ENCODE data around the gene ZBTB5.
A peak's percentile ranks its signal among the peaks of the same experiment; 100 is the strongest.
"Not testable (repeated sequence)": the region's sequence is repeated elsewhere in the genome, so short reads cannot be mapped to it uniquely, and the experiment has no call there.

Gene ZBTB5

GRCh38 chr9:37465249-37466036 is at the start of gene ZBTB5:
Gene ZBTB5, minus strand, starts transcription at chr9:37465450. Its CDS starts 22,899 bp downstream, at chr9:37442551.
- peak; percentile 95 to 98 (median 96) for DNase-seq

- DNase-seq, result no peak
These were observed 49.7 kb upstream of the ZBTB5 start for GRCh38 chr9:37514999-37515398.

DNA sequence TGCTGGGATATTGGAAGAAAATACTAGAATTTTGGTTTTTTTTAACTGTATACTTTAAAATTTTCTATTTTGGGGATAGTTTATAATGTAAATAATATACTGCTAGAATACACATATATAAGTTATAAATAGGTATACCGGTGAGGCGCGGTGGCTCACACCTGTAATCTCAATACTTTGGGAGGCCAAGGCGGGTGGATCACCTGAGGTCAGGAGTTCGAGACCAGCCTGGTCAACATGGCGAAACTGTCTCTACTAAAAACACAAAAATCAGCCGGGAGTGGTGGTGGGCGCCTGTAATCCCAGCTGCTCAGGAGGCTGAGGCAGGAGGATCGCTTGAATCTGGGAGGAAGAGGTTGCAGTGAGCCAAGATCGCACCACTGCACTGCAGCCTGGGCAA is 49.2 kb upstream of the ZBTB5 start:
- DNase-seq, result not testable (repeated sequence)

GRCh38 chr9:37512437-37512836 is 47.2 kb upstream of the ZBTB5 start:
- DNase-seq, result no peak

GRCh38 chr9:37511016-37512010 is 46.1 kb upstream of the ZBTB5 start:
- DNase-seq, result no peak

DNA sequence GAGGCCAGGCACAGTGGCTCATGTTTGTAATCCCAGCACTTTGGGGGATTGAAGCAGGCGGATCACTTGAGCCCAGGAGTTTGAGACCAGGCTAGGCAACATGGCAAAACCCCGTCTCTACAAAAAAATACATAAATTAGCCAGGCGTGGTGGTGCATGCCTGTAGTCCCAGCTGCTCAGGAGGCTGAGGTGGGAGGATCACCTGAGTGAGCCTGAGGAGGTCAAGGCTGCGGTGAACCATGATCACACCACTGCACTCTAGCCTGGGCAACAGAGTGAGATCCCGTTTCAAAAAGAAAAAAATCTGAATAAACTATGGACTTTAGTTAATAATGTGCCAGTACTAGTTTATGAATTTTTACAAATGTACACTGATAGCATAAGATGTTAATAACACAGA is 44.8 kb upstream of the ZBTB5 start:
- not testable (repeated sequence) for DNase-seq

GRCh38 chr9:37509536-37509935 is 44.3 kb upstream of the ZBTB5 start:
- DNase-seq, result no peak

GRCh38 chr9:37508834-37509206 is 43.6 kb upstream of the ZBTB5 start:
- DNase-seq, result no peak

- no peak for DNase-seq
These were observed 43.0 kb upstream of the ZBTB5 start for GRCh38 chr9:37508135-37508833.

DNA sequence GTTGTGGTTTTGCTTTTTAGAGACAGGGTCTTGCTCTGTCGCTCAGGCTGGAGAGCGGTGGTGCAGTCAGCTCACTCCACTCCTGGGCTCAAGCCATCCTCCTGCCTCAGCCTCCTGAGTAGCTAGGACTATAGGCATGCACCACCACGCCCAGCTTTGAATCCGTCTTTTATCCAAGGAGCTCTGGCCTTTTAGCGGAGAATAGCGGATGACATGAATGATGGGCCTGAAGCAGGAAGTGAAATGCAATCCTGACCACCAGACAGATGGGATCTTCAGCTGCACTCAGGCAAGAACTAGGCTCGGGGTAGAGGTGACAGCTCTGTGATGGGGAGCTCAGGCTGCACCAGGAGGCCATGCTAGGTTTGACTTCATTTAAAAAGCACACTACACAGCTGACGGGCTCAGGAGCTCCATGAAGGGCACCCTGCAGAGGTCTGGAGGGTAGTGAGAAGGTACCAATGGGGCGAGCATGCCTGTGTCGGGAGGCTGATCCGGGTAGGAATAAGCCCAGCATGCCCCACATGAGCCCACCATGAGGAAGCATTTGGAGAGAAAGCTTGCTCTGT is 42.4 kb upstream of the ZBTB5 start:
- DNase-seq, result no peak

DNA sequence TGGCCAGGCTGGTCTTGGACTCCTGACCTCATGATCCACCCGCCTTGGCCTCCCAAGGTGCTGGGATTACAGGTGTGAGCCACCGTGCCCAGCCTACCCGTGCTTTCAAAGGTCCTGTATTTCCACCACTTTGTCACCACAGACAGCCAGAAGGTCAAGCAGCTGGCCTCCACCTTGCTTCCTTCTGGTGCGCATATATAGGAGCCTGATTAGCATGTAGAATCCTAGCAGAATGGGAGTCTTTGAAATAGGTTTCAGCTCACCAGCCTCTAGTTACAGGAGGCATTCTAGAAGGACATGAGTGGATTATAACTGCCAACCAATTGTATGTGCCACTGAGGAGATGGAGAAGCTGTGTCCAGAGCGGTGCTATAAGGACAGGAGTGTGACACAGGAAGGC is 39.4 kb upstream of the ZBTB5 start:
- no peak for DNase-seq

DNA sequence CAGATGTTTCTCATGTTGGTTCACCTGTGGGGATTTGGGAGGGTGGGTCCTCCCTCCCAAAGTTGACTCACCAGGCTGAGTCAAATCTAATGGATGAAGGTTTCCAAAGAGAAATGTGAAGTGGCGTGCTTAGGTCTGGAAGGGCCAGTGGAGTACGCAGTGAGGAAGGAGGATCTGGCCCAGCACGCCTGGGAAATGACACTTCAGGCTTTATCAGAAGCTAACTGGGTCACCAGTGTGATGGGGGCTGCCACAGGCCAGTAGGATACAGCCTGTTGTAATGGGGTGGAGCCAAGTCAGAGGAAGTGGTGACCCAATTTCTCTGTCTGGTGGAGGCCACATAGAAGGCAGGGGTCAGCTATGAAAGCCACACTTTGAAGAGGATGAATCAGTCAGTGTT is 38.5 kb upstream of the ZBTB5 start:
- DNase-seq, result no peak

DNA sequence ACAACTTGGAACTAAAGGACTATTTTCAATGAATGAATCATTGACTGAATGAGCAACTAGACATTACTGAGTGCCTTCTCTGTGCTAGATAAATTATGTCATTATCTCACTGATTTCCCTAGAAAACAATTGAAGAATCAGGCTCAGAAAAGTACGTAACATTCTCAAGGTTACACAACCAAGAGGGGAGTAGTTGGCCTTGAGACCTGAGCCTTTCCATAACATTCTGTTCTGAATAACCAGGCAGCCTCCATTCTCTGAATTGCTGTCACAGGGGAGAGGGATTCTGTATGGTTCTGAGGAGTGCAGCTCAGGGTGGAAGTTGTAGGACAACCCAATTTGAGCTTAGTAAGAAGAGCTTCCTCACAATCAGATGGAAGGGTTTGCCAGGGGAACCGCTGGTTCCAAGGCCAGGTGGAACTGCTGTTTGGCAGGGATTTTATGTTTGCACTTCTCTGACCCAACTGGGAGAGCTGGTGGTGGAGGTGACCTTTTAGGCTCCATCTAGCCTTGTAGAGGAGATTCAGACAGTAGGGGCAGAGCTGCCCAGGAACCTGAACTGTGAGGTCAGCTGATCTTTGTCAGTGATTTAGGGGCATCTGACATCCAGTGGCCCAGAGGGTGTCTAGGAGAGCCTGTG is 36.8 kb upstream of the ZBTB5 start:
- no peak for DNase-seq

- DNase-seq, result no peak
These were observed 34.0 kb upstream of the ZBTB5 start for GRCh38 chr9:37499297-37499696.

DNA sequence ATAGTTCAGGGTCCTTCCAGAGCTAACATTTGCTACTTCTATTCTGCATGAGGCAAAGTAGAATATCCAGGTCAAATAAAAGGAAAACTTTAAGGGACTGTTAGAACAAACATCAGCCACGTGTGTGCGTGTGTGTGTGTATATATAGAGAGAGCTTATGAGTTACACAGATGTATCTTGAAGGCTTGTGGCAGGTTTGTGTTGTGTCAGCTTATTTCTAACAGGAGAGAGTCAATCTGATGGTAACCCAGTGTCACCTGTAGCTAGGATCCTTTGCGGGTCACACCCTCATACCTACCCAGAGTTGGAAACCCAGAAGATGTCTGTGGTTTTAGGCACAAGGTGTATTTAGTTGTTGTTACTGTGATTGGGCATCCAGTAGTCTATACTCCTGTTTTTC is 33.2 kb upstream of the ZBTB5 start:
- DNase-seq, result no peak

DNA sequence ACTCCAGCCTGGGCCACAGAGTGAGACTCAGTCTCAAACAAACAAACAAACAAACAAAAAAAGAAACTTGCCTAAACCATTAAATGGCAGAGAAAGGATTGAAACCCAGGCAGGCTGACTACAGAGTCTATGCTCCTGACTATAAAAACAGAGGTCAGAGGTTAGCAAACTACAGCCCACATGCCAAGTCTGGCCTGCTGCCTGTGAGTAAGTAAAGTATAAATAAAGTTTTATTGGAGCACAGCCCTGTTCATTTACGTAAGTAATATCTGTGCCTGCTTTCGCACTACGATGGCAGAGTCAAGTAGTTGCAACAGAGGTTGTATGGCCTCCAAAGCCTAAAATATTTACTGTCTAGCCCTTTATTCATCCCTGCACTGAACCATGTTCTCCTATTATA is 32.1 kb upstream of the ZBTB5 start:
- no peak for DNase-seq

DNA sequence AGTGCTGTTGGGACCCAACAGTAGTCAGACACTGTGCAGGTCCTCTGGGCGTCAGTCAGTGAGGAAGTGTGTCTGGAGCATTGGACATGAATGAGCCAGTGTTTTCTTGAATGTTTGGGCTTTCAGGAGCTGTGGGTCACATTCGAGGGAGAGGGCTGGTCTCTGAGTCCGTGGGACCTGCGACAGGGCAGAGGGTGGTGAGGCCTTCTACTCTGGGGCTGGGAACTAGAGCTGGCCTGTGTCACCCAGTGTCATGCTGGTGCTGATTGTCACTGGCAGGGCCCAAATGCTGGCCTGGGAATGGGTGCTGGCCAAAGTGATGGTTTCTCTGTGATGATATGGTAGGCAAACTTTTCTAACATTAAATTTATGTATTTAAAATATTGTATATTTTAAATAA is 30.8 kb upstream of the ZBTB5 start:
- DNase-seq, result no peak

DNA sequence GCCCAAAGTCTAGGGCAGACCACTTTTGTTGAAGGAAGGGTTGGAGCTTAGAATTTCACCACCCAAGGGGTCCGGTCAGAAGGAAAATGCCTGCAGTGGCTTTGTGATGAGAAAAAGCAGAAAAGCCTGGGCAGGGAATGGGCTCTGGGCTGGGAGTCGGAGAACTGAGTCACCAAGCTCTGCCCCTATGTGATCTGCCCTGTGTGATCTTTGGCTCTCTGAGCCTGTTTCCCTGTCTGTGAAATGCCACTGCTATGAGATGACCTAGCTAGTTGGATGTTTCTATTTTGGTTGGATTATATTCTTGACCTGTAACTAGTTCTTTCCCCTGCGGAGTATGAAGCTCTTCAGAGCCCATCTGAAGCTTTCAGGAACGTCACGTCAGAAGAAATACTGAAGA is 30.3 kb upstream of the ZBTB5 start:
- DNase-seq, result no peak

DNA sequence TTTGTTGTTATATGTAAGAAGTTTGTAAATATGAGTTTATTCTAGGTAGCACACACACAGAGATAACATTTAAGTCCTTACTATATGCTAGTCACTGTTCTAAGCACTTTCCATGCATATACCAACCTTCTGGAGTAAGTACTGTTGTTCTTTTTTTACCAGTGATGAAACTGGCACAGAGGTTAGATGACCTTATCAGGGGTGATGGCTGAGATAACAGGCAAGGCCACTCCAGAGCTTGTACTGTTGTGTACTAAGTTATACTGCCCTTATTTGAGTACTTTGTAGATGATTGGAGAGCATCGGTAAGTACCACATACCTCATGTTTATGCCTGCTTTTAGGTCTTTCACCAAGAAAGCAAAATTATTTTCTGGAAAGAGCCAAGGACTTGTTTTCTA is 26.7 kb upstream of the ZBTB5 start:
- DNase-seq, result no peak

DNA sequence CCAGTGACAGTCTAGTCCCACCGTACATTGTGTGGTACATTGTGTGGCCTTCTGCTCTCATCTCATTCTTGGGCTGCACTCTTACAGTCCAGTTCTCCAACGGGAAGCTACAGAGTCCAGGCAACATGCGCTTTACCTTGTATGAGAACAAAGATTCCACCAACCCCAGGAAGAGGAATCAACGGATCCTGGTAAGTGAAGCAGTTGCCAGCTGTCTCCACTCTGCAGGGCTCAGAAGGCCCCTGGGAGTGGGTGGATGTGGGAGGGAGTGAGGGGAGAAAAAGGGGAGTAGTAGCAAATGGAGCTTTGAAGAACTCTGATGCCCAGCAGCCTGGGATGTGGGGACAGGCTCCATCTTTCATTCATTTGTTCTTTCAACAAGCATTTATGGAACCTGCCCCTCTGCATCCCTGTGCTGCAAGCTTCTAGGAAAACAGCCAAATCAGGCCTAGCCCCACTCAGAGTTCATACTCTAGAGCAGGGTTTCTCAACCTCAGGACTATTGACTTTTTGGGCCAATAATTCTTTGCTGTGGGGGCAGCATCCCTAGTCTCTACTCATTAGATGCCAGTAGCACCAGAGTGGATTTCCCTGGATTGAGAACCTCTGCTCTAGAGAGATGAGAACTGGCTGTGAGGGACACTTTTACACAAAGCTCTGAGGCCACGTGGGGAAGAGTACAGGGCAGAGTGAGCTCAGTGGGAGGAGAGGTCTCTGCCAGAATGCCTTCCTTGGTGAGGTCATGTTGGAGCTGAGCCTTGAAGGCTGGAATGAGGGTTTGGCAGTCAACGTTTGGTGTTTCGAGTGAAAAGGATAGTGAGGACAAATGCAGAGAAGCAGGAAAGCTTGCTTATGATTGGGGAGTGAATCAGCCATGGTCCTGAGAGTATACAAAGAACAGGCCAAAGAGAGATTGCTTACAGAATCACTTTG is 21.6 kb upstream of the ZBTB5 start:
- DNase-seq, result no peak

DNA sequence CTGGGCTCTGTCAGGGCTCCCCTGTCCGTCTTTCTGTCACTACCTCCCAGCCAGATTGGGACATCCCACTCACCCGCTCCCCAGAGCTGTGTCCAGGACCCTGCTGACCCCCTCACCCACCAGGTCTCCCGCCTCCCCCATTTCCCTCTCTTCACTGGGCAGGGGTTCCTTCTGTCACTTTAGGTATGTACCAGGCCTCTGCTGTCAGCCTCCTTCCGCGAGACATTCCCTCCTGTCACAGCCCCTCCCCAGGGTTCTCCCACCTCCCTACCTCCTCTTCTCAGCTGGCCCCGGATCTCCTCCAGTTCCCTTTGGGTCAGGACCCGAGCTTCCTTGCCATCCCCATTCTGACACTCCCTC is 21.0 kb upstream of the ZBTB5 start:
- no peak for DNase-seq

Measured in activated CD4-positive, CD25-positive, alpha-beta regulatory T cell (primary cell).